GM06990 (cell line): Measurements from ENCODE around the gene ANKRD63.

ENCODE experiments used
- DNase-seq: peaks from one replicate; pipeline ENCODE4 v3.0.0-alpha.2; 2011; ENCODE audit not compliant: insufficient read length; ENCODE audit errors: extremely low read depth
- H3K27me3 ChIP-seq: replicated peaks from 2 replicates; pipeline ENCODE4 v1.6.0; 2011; ENCODE audit warnings: low read length; ENCODE audit not compliant: control insufficient read depth, insufficient read depth
- H3K36me3 ChIP-seq: 2 replicates; pipeline ENCODE4 v1.5.1; 2011; ENCODE audit warnings: low read length; ENCODE audit not compliant: control insufficient read depth, insufficient read depth
- H3K4me3 ChIP-seq: replicated peaks from 2 replicates; pipeline ENCODE4 v1.5.1; 2011; ENCODE audit warnings: low read depth, mild to moderate bottlenecking, control low read depth, low read length
- CTCF ChIP-seq: IDR thresholded peaks from 2 replicates; pipeline ENCODE4 v1.5.1; 2011; ENCODE audit warnings: low read length, control low read depth, mild to moderate bottlenecking, inconsistent platforms; ENCODE audit not compliant: insufficient read depth, poor library complexity, severe bottlenecking

ANKRD63 gene

DNA sequence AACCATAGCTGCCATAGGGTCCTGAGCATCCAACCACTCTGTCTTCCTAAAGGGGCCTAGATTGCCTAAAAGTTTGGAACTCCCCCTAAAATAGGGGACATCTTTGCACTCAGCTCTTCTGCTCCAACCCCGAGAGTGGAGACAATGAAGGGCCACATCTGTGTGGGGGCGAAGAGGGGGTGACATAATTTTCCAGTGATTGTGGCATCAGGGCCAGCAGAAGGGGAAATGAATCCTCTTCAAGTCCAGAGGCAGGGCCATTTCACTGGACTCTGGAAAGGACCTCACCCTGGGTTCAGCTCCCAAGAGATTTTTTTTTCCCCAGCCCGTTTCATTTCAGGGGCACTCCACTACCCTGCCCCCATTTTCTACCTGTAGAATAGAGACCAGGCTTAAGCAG, 4.6 kb upstream of the ANKRD63 start:
- H3K27me3 ChIP-seq = no peaks in the 10 kb centered on the region; the same call in 1 of the 2 replicates
- no peak for TF ChIP-seq CTCF
- no peak for DNase-seq

GRCh38 chr15:40286794-40287193, 3.9 kb upstream of the ANKRD63 start:
- no peak for TF ChIP-seq CTCF
- no peaks in the 10 kb centered on the region; the same call in 1 of the 2 replicates for H3K27me3 ChIP-seq
- no peak for DNase-seq

More for the DNA sequence above, 4.6 kb upstream of the ANKRD63 start:
- H3K36me3 ChIP-seq = peaks cover 1% of the 10 kb centered on the region
- H3K4me3 ChIP-seq = no peak overlapping the region

DNA sequence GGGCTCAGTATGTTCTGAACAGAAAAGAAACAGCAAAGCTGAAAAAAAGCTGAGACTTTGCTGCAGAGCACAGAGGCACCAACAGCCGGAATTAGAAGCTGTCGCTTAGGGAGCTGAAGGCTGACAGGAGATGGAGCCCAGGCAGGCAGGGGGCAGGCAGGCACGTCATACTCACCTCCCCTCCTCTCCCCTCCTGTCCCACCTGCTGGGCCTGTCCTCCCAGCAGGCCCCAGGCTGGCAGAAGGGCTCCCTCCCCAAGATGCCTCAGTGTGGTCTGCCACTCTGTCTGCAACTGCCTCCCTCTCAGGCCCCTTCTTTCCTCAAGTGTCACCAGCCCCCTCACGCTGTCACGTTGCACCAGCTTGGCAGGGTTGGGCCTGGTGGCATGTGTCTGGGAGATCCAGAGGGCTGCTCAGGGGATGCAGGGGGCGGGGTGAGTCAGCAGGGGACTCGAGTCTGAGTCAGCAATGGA, 3.2 kb upstream of the ANKRD63 start:
- no peak for DNase-seq
- no peaks in the 10 kb centered on the region; the same call in 1 of the 2 replicates for H3K27me3 ChIP-seq
- no peak for TF ChIP-seq CTCF
- peaks cover 1% of the 10 kb centered on the region for H3K36me3 ChIP-seq
- no peak overlapping the region for H3K4me3 ChIP-seq

More at GRCh38 chr15:40286794-40287193, 3.9 kb upstream of the ANKRD63 start:
- no peak overlapping the region for H3K4me3 ChIP-seq
- peaks cover 1% of the 10 kb centered on the region for H3K36me3 ChIP-seq

GRCh38 chr15:40285554-40286011, 2.7 kb upstream of the ANKRD63 start:
- Histone ChIP-seq H3K36me3 (peaks cover 1% of the 10 kb centered on the region), H3K4me3 (no peak overlapping the region), H3K27me3 (no peaks in the 10 kb centered on the region; the same call in 1 of the 2 replicates)
- no peak for TF ChIP-seq CTCF
- DNase-seq = no peak

DNA sequence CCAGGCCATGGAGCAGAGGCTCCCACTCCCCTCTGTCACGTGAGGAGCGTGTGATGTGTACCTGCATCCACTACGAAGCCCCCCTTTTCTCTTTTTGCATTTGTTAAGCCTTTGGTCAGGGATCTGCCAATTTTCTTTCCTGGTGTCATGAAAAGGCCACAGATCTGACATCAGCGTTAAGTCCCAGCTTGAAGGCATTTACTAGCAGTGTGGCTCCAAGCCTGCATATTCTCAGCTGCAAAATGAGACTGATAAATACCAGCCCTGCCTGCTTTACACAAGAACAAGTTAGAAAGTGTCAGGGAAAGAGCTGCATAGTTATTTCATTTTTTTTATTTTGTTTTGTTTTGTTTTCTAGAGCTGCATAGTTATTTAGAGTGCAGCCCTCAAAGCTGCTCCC, 2.3 kb upstream of the ANKRD63 start:
- TF ChIP-seq CTCF = no peak
- H3K4me3 ChIP-seq = no peak overlapping the region
- no peaks in the 10 kb centered on the region; the same call in 1 of the 2 replicates for H3K27me3 ChIP-seq
- DNase-seq = no peak
- peaks cover under 1% of the 10 kb centered on the region for H3K36me3 ChIP-seq
